HCT116 (cell line): Measurements from ENCODE around the gene RASAL2. TPM values are rescaled to one million over a fixed set of nuclear protein-coding genes. Genes with fewer than 3 reads are reported as not detected.

Experiments
- ATAC-seq: fragments of 200-7000 bp; cut with Tn5 transposase; 2 replicates; pipeline ENCODE4 v1.9.1; 2020; ENCODE audit warnings: mild to moderate bottlenecking, moderate library complexity
- BruUV-seq: library from RNA; stranded (reverse); fragments of 400-500 nt; replicated peaks from 2 replicates; lab custom pipeline; 2021; lab: Mats Ljungman, UMichigan
- CTCF ChIA-PET: fragments of 300-600 bp; sonication (Branson Sonifier 250); formaldehyde crosslinking; loops from one replicate; lab custom pipeline; 2021; ENCODE audit warnings: antibody characterized with exemption; lab: Charles Lee
- POLR2A ChIA-PET: fragments of 300-600, 350-600 bp; sonication (Branson Sonifier 250); formaldehyde crosslinking; loops from one replicate; lab custom pipeline; 2021; ENCODE audit warnings: antibody characterized with exemption; lab: Charles Lee
- RAD21 ChIA-PET, 2 experiments: fragments of 300-600 bp; sonication (Branson Sonifier 250); formaldehyde crosslinking; loops; one replicate each; lab custom pipeline; 2023; ENCODE audit warnings: low total read pairs in 2 of 2; ENCODE audit not compliant: uncharacterized antibody in 2 of 2, unreplicated experiment in 2 of 2, low non-redundant PET in 1 of 2; lab: Charles Lee
- DNase-seq: peaks from one replicate; pipeline ENCODE4 v3.0.0-alpha.2; 2010; ENCODE audit warnings: low read depth, low spot score
- H2AFZ ChIP-seq: fragments of 200-600 bp; shearing (Covaris generic), sonication (generic); 2 replicates; pipeline ENCODE4 v1.6.1; 2017; ENCODE audit warnings: low read depth, mixed run types, mixed read lengths, antibody characterized with exemption, low read length; ENCODE audit not compliant: poor library complexity, severe bottlenecking
- H3K27ac ChIP-seq: 2 replicates; pipeline ENCODE4 v1.5.1; 2012; ENCODE audit warnings: low read depth, low read length
- H3K27me3 ChIP-seq: fragments of 200-600 bp; sonication (generic); 2 replicates; pipeline ENCODE4 v1.6.1; 2016; ENCODE audit warnings: mixed run types, low read length, mixed read lengths; ENCODE audit not compliant: insufficient read depth
- H3K36me3 ChIP-seq, 2 experiments: fragments of 200-500 bp in 1 of 2; fragments of 200-600 bp in 1 of 2; sonication (Bioruptor generic) in 1 of 2; sonication (generic) in 1 of 2; 2 replicates each; pipeline versions ENCODE4 v1.5.1 to v1.6.1; 2014 to 2016; ENCODE audit warnings: low read length in 2 of 2, inconsistent platforms in 1 of 2, mixed read lengths in 1 of 2, mixed run types in 1 of 2; ENCODE audit not compliant: insufficient read depth in 2 of 2, control insufficient read depth in 1 of 2
- H3K4me1 ChIP-seq, 2 experiments: fragments of 200-600 bp in 1 of 2; sonication (generic) in 1 of 2; 2 replicates each; pipeline versions ENCODE4 v1.5.1 to v1.6.1; 2012 to 2017; ENCODE audit warnings: low read length in 2 of 2, inconsistent platforms in 1 of 2, mild to moderate bottlenecking in 1 of 2, mixed read lengths in 1 of 2, mixed run types in 1 of 2, moderate library complexity in 1 of 2; ENCODE audit not compliant: insufficient read depth in 2 of 2, control insufficient read depth in 1 of 2
- H3K4me2 ChIP-seq: fragments of 200-600 bp; sonication (generic); 2 replicates; pipeline ENCODE4 v1.6.1; 2017; ENCODE audit warnings: mixed run types, low read length, mixed read lengths
- H3K4me3 ChIP-seq, 2 experiments: fragments of 200-600 bp in 1 of 2; sonication (generic) in 1 of 2; replicated peaks in 1 of 2; 2 replicates each; pipeline ENCODE4 v1.5.1; 2011 to 2016; ENCODE audit warnings: low read length in 2 of 2, control low read depth in 1 of 2, low read depth in 1 of 2, mild to moderate bottlenecking in 1 of 2, mixed read lengths in 1 of 2, mixed run types in 1 of 2
- H3K79me2 ChIP-seq: fragments of 200-600 bp; sonication (generic); 2 replicates; pipeline ENCODE4 v1.6.1; 2017; ENCODE audit warnings: mild to moderate bottlenecking, mixed run types, low read length, moderate library complexity, mixed read lengths; ENCODE audit not compliant: insufficient read depth
- H3K9ac ChIP-seq: fragments of 200-600 bp; sonication (generic); 2 replicates; pipeline ENCODE4 v1.6.1; 2016; ENCODE audit warnings: low read length, mixed read lengths
- H3K9me2 ChIP-seq: fragments of 200-600 bp; sonication (generic), shearing (Covaris generic); 2 replicates; pipeline ENCODE4 v1.6.1; 2017; ENCODE audit warnings: mixed run types, mild to moderate bottlenecking, moderate library complexity; ENCODE audit not compliant: insufficient read depth
- H3K9me3 ChIP-seq, 2 experiments: fragments of 200-500 bp in 1 of 2; fragments of 200-600 bp in 1 of 2; sonication (Bioruptor generic) in 1 of 2; sonication (generic) in 1 of 2; 2 replicates each; pipeline ENCODE4 v1.6.1; 2014 to 2017; ENCODE audit warnings: low read length in 2 of 2, mixed read lengths in 2 of 2, inconsistent platforms in 1 of 2, low read depth in 1 of 2, mild to moderate bottlenecking in 1 of 2, mixed run types in 1 of 2, moderate library complexity in 1 of 2; ENCODE audit not compliant: control insufficient read depth in 1 of 2, insufficient read depth in 1 of 2
- H4K20me1 ChIP-seq: fragments of 200-600 bp; sonication (generic), shearing (Covaris generic); 2 replicates; pipeline ENCODE4 v1.6.1; 2017; ENCODE audit warnings: mixed run types, mild to moderate bottlenecking, moderate library complexity; ENCODE audit not compliant: insufficient read depth
- ATF3 ChIP-seq: IDR thresholded peaks from 2 replicates; pipeline ENCODE4 v1.6.1; 2012
- CEBPB ChIP-seq: IDR thresholded peaks from 2 replicates; pipeline ENCODE4 v1.6.1; 2012; ENCODE audit warnings: low read depth
- EZH2phosphoT487 ChIP-seq: fragments of 200-600 bp; IDR thresholded peaks from 2 replicates; pipeline ENCODE4 v1.6.1; 2018; ENCODE audit warnings: antibody characterized with exemption, borderline replicate concordance
- FOSL1 ChIP-seq: IDR thresholded peaks from 2 replicates; pipeline ENCODE4 v1.6.1; 2012; ENCODE audit warnings: low read depth
- JUND ChIP-seq: IDR thresholded peaks from 2 replicates; pipeline ENCODE4 v1.6.1; 2012
- MAX ChIP-seq: IDR thresholded peaks from 2 replicates; pipeline ENCODE4 v1.6.1; 2012
- RAD21 ChIP-seq: IDR thresholded peaks from 2 replicates; pipeline ENCODE4 v1.6.1; 2012; ENCODE audit warnings: low read depth, mild to moderate bottlenecking
- ZBTB33 ChIP-seq: IDR thresholded peaks from 2 replicates; pipeline ENCODE4 v1.6.1; 2011; ENCODE audit warnings: mild to moderate bottlenecking, low read length, moderate library complexity; ENCODE audit not compliant: insufficient replicate concordance; ENCODE audit errors: extremely low read depth
- ZNF274 ChIP-seq: fragments of 200-500 bp; sonication (Bioruptor generic); IDR thresholded peaks from 2 replicates; pipeline ENCODE4 v1.6.1; 2014; ENCODE audit warnings: mild to moderate bottlenecking, low read depth, low read length, inconsistent platforms
- intact Hi-C: fragments of 100-400 bp; cut with micrococcal nuclease; formaldehyde crosslinking; loops from 2 replicates; pipeline ENCODE4 v1.10.0; 2022
- total RNA-seq: library from RNA; stranded (reverse); gene quantifications from one replicate; pipeline ENCODE4 v1.2.1, GENCODE V29; 2021; ENCODE audit not compliant: unreplicated experiment

RASAL2 gene
- total RNA-seq, 1 experiment from 2014 or later, result 11.7 TPM

- Histone ChIP-seq H3K27ac (no peak overlapping the region), H3K4me3 (no peak overlapping the region), H3K9me3 (no peaks in the 10 kb centered on the region), H3K36me3 (no peaks in the 10 kb centered on the region), H3K79me2 (peaks cover 5% of the 10 kb centered on the region; the same call in 1 of the 2 replicates), H3K9ac (no peak overlapping the region), H3K27me3 (no peaks in the 10 kb centered on the region), H3K4me2 (no peak overlapping the region), H4K20me1 (no peaks in the 10 kb centered on the region), H3K9me2 (no peaks in the 10 kb centered on the region), H3K4me1 (no peaks in the 10 kb centered on the region), H2AFZ (no peak overlapping the region)
- no peak for DNase-seq
- intact Hi-C loops, result no loop called here
- no TSS peak for BruUV-seq
- no peak for ATAC-seq
- no peak for TF ChIP-seq ATF3
- no peak for TF ChIP-seq EZH2phosphoT487
- TF ChIP-seq ZBTB33, result no peak
- no peak for TF ChIP-seq FOSL1
- POLR2A ChIA-PET, result no interaction called here
- CTCF ChIA-PET, result no interaction called here
- RAD21 ChIA-PET, result no interaction called here
Measured at GRCh38 chr1:178150610-178151009, 56.7 kb downstream of the RASAL2 start.

GRCh38 chr1:178151831-178152230, 57.9 kb downstream of the RASAL2 start:
- ATAC-seq, result no peak
- TF ChIP-seq EZH2phosphoT487 (no peak), CEBPB (no peak), ZNF274 (no peak), JUND (no peak), MAX (no peak), ZBTB33 (no peak), RAD21 (no peak)
- TF ChIP-seq, all 23 proteins: peak for 0
- BruUV-seq, result no TSS peak
- no peaks in the 10 kb centered on the region for H3K9me3 ChIP-seq
- H3K4me2 ChIP-seq, result no peak overlapping the region
- H3K9ac ChIP-seq, result no peak overlapping the region
- H2AFZ ChIP-seq, result no peak overlapping the region
- CTCF ChIA-PET, result no interaction called here
- H4K20me1 ChIP-seq, result no peaks in the 10 kb centered on the region
- DNase-seq, result no peak
- no peaks in the 10 kb centered on the region for H3K4me1 ChIP-seq
- POLR2A ChIA-PET, result no interaction called here
- H3K36me3 ChIP-seq, result no peaks in the 10 kb centered on the region
- intact Hi-C loops, result no loop called here
- H3K27me3 ChIP-seq, result no peaks in the 10 kb centered on the region
- H3K4me3 ChIP-seq, result no peak overlapping the region
- no peaks in the 10 kb centered on the region for H3K9me2 ChIP-seq
- H3K27ac ChIP-seq, result no peak overlapping the region
- H3K79me2 ChIP-seq, result peaks cover 4% of the 10 kb centered on the region; the same call in 1 of the 2 replicates
- RAD21 ChIA-PET, result no interaction called here
